Suprapubic skin (tissue), 4 donors: Measurements from ENCODE around the gene ATXN2.

Experiments
- CTCF ChIP-seq, 2 donors: fragments of 200-600 bp in 1 of 2; fragments of 450-650 bp in 1 of 2; sonication (generic) in 1 of 2; IDR thresholded peaks; one replicate each; pipeline ENCODE4 v1.5.1; 2016 to 2019; ENCODE audit warnings: antibody characterized with exemption in 2 of 2, mild to moderate bottlenecking in 1 of 2, moderate library complexity in 1 of 2
- EP300 ChIP-seq: sonication (generic); formaldehyde crosslinking; IDR thresholded peaks from one replicate; pipeline ENCODE4 v1.6.1; 2017; ENCODE audit warnings: antibody characterized with exemption
- POLR2A ChIP-seq, 2 donors: fragments of 450-650 bp; IDR thresholded peaks; one replicate each; pipeline ENCODE4 v1.6.1; 2017; ENCODE audit warnings: antibody characterized with exemption in 2 of 2, mild to moderate bottlenecking in 2 of 2, moderate library complexity in 2 of 2
- POLR2AphosphoS5 ChIP-seq, 3 donors: sonication (generic); formaldehyde crosslinking; IDR thresholded peaks; one replicate each; pipeline ENCODE4 v1.6.1; 2017; ENCODE audit warnings: antibody characterized with exemption in 3 of 3

GRCh38 chr12:111628505-111629260 lies 29.6 kb upstream of the ATXN2 start:
- TF ChIP-seq CTCF (IDR thresholded peaks at IDR 0.05) (no peak), POLR2A (IDR thresholded peaks at IDR 0.05) (no peak), EP300 (no peak), POLR2AphosphoS5 (IDR thresholded peaks at IDR 0.05) (no peak)
